Measurements from ENCODE around the gene TMEM92.
"Not testable (repeated sequence)": the region's sequence is repeated elsewhere in the genome, so short reads cannot be mapped to it uniquely, and the experiment has no call there.

TMEM92 gene

DNA sequence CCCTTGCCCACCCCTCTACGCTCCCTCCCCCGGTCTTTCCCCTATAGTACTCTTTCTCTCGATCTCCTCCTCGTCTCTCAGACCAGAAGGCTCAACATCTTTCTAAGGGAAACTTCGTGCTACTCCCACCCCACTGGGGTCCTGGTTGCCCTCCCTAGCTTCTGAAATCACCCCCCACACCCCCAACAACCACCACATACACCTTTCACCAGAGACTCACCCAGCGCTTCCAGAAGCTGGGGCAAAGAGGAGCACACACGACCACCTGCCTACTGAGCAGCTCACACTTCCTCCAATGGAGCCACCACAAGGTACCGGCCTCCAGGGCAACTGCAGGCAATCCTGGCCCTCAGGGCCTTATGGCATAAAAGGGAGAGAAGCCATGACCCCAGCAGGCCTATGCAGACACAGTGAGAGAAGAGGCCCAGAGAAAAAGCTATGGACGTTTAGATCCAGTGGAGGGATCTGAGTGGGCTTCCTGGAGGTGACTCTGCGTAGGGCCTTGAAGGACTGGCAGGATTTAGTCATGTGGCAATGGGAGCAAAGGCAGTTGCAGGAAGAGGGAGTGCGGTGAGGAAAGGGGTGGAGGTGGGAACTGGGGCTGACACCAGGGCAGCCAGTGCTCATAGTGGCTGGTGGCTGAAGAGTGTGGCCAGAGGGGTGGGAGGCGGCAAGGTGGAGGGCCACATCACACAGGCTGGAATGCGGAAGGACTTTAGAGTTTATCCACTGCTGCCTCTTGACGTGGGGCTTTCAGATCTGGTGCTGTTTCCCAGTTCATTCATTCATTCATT, 12.1 kb upstream of the TMEM92 start:
- no peak for DNase-seq

DNA sequence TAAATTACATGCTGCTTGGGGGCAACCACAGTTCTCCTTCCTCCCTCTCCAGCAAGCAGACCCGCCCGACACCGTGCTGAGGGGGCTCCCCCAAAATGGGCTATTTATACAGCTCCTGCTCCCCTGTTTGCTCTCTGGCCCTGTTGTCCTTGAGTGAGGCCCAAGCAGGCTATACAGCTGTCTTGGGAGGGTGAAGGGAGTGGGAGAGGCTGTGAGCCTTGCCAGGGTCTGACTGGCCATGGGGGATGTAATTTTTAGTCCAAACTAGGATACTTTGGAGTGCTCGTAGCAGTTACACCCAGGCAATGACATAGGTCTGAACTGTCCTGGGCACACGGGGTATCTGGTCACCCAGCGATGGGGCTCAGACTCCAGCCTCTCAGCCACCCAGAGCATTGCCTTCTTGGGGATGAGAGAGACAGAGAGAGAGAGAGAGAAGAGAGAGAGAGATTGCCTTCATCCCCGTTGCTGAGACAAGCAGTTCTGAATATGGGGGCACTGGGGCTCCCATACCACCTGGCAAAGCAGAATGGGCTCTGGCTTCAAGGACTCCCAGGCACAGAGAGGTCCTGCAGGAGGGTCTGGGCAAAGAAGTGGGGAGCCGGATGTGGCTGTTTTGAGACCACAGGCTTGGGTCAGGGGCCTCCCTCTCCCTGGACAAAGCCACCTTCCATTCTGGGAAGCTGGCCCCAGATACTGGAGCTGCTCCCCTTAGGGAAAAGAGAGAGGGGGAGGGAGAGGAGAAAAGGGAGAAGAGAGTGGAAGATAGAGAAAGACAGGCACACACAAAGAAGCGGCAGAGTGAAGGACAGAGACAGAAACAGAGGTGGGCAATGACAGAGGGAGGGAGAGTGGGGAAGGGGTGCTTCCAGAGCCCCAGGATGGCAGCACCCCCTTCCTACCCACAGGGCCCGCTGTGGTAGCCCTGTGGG, 10.7 kb upstream of the TMEM92 start:
- no peak for DNase-seq

DNA sequence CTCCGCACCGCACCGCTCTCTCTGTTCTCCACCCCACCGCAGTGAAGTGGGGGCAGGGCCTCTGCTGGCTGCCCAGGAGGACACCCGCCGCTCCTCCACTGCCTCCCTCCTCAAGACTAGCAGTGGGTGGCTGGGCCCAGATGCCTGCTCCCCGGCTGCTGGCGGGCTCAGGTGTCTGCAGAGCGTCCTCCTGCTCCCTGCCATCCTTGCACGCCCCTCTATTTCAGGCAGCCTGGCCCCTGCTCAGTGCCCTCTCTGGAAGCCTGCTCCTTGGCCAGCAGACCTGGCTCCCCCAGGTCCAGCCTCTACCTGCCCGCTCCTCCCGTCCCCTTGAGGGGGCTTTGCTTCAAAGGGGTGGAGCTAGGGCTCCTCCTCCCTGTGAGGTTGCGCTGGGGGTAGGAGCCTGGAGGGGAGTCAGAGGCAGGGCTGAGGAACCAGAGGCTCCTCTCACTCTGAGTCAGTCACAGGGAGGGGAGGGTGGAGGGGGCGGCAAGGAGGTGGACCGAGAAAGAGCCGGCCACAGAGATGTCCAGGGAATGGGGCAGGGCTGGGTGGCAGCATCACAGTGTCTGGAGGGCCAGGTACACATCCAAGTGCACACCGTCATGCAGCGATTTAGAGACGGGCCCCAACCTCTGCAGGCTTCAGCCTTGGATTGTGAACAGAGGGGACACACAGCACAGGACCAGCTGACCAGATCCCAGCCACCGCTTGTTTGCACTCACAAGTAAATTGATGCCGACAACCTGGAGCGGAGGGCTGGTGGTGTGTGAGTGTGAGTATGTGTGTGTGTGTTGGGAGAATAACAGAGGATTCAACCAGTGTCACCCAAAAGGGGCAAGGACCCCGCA, 9.8 kb upstream of the TMEM92 start:
- DNase-seq, result no peak

DNA sequence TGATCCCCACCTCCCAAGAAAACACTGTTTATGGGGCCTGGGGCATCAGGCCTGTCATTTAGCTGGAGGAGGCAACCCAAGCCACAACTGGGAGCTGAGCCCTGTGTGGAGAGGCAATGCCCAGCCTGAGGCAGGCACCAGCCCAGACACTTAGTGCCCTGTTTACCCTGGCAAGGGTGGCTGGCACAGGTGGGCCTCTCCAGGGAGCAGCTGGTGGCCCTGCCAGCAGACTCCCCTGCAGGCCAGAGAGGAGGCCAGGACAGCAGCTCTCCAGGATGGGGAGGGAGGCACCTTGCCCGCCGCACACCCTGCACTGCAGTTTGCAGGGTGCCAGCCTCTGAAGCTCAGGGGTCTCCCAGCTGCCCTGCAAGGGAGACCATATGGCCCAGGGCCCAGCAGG, 9.1 kb upstream of the TMEM92 start:
- no peak for DNase-seq

DNA sequence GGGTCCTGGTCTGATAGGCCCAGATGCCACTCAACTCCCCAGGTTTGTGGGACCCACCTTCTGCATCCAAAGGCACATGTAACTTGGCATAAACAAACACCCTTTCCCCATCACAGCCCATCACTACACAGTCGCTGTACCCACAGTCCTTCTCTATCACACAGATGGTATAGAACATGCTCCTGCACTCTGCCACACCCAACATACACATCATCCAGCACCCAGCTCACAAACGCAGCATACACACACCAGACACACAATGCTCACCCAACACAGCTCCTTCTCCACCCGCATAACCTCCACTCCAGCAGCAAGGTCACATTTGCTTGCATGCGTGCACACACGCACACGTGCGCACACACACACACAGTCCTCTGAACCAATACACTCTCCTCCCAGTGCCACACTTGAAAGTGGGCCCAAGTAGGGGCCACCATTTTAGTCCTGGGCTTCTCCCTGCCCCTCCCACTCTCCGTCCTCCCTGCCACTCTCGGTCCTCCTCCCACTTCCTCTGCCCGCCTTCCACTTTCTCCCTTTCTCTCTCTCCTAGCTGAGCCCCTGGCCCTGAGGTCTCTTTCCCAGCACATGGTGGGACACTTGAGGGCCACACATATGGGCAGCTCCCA, 8.5 kb upstream of the TMEM92 start:
- no peak for DNase-seq

DNA sequence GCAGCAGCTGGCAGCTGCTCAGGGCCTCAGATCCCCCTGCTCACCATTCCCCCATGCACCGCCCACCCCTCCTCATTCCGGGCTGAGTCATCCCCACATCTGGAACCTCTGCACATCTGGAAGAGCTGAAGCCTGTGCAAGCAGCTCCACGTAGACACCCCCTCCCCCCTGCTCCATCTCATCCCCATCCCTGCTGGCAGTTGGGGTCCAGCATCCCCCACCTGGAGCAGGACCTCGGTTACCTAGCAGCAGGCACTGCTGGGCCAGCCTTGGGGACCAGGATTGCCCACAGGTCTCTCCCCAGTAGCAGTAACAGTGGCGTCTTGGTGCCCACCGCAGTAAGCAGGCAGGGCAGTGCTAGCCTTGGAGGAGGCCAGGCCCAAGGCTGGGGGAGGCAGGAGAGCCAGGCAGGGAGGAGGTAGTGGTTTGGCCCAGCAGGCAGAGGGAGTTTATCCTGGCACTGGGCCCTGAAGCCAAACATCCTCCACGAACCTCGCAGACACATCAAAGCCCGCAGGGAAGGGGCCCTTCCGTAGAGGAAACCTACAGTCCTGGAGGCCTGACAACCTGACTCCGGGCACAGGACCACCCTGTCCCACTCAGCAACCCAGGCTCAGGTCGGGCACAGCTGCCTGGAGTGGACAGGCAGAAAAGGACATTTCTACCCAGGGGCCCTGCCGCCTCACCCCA, 7.7 kb upstream of the TMEM92 start:
- DNase-seq, result no peak

DNA sequence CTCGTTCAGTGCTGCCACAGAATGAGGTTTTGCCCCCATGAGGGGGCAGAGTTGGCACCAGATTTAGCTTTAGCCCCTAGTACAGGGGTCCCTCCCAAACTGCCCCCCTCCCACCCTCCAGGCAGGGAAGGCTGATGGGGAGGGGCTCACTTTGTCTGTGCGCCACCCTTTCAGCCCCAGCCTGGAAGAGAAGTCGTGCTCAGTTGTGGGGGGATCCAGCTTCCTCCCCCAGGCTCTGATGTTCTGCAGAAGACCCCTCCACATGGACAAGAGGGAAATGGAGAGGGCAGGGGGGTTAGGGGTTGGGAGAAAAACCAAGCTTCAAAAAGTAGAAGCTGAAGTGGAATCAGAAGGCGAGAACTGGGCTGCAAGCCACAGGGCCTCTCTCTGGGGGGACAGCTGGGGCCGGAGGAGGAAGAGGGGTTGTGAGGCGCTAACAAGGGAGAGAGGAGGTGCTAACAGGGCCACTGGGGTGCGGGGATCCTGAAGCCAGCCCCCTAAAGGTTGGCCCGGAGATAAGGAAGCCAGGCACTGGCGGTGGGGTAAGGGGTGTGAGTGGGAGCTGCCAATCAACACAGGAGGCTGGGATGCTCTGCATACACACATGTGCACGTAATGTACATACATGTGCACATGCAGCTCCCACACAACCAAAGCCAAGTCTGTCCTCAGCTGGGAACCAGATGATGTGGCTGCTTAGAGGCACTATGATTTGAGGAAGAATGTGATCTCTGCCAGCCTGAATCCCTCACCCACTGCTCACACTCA, 7.0 kb upstream of the TMEM92 start:
- no peak for DNase-seq

DNA sequence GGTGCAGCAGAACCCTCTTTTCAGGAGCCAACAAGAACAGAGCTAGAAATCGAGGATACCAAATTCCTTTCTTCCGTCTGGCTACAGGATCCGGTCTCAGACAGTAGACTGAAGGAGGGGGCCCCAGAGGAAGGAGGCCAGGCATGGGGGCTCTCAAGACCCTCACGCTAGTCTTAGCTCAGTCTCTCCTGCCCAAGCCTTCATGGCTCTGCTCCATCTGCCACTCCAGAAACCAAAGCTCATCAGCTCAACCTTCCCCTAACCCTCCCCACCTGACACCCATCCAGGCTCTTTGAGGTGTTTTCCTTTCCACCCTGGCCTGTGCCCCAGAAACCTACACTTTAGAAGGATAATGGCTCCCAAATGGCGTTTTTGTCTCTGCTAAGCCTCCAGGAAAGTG, 6.2 kb upstream of the TMEM92 start:
- DNase-seq, result no peak

DNA sequence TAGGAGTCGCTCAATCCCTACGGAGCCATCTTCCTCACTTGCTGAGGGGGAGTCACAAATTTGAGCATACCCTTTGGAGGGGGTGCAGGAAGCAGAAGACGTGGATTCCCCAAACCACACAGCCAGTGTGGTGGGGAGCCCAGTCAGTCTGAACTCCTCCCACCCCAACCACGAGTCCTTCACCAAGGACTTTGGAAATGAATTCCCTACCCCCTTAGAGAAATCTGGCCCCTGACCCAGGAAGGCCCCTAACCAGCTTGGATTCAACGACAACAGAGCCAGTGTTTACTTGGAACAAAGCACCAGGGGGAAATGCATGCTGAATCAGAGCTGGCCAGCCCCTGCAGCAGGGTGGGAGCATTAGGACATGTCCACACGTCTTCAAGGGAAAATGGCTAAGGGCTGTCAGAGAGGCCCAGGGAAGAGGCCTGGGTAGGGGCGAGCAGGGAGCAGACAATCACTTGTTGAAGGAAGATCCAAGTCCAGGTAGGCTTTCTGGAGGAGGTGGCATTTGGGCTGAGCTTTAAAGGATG, 5.5 kb upstream of the TMEM92 start:
- DNase-seq, result no peak

DNA sequence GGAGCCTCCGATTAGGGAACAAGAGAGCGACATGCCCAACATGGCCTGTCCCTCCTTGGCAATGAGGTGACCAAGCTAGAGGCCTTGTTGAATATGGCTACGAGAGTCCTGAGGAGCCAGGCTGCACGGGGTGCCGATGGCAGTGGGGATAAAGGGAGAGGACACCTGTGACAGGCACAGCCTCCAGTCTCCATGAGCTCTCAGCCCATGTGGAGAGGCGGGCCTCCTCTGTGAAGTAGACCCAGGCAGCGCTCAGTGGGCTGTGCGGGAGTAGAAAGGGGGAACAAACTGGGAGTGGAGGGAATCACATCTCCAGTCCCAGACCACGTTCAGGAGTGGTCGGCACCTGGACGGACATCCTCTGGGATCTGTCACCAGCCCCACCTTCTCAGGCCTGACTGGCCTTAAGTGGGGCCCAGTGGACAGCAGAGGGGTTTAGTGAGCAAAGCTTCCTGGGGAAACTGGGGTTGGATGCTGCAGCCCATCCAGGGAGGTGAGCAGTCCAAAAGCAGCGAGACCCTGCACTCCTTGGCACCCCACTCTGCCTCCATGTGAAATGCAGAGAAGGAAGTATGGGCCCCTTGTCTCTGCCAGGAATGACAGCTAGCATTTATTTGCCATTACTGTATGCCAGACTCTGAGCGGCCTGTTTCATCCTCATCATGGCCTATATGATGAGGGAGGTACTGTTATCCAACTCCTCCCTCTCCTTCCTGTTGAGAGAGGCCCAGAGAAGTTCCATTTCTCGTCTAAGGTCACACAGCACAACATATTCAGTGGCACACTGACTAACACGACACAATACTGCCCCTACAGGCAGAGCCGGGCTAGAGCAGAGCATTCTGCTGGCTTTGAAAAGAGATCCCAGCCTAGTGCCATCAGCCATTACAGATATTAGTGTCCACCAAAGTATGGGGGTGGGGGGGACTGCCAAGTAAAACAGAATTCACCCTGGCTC, 4.5 kb upstream of the TMEM92 start:
- no peak for DNase-seq

DNA sequence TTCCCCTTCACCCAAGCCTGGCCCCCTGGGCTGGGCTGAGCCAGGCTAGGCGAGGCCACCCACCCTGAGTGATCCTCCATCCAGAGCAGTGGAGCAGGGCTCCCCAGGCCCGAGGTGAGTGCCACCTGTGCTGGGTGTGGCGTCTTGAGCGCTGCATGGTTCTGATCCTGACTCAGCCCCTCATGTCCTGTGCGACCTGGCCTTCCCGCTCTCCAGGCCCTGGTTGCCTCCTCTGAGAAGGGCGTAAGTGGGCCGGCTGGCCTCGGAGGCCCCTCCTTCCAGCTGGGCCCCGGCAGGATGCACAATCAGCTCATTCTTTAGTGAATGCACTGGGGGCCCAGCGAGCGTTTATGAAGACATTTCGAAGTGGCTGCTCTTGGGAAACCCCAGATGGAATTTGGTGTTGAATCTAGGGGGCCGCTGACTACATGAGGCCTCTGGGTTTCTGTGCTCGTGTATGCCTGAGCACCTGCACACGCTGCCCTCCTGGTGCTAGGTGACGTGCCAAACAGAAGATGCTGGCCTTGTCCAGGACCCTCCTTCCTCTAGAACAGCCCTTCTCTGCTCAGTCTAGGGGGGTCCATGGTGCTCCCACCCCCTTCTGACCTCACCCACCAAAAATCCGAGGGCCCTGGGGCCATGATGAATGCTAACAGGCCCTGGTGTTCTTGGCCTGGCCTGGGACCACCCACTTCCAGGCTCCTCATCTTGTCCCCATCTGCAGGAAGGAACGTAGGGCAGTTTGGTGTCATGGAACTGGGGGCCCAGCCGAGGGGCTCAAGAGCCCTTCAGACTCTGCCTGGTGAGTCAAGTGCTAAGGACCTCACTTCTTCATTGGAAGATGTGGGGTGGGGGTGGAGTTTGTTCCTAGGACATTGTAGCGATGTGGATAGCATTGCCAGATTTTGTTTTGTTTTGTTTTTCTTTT, 3.6 kb upstream of the TMEM92 start:
- no peak for DNase-seq

DNA sequence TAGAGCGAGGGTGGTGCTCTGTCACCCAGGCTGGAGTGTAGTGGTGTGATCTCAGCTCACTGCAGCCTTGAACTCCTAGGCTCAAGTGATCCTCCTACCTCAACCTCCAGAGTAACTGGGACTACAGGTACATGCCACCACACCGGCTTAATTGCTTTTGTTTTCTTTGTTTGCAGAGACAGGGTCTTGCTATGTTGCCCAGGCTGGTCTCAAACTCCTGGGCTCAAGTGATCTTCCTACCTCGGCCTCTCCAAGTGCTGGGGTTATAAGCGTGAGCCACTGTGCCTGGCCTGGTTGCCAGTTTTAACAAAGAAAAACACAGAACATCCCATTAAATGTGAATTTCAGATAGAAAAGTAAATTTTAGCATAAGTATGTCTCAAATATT, 2.9 kb upstream of the TMEM92 start:
- DNase-seq, result not testable (repeated sequence)

DNA sequence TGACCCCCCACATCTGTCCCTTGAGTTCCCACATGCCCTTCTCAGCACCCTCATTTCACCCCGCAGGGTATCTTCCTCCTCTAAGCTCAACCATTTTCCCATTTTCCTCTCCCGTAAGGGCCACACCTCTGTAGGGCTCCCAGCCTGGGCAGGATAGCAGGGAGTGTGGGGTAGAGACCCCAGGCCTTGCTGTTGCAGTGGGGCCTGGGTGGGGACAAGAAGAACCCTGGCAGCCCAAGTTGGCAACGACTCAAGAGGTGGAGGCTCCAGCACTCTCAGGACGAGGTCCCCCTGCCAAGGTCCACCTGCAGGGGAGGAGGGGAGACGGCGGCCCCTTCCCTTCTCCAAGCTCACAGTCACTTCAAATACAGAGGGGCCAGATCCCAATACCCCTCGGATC, 2.0 kb upstream of the TMEM92 start:
- DNase-seq, result no peak

DNA sequence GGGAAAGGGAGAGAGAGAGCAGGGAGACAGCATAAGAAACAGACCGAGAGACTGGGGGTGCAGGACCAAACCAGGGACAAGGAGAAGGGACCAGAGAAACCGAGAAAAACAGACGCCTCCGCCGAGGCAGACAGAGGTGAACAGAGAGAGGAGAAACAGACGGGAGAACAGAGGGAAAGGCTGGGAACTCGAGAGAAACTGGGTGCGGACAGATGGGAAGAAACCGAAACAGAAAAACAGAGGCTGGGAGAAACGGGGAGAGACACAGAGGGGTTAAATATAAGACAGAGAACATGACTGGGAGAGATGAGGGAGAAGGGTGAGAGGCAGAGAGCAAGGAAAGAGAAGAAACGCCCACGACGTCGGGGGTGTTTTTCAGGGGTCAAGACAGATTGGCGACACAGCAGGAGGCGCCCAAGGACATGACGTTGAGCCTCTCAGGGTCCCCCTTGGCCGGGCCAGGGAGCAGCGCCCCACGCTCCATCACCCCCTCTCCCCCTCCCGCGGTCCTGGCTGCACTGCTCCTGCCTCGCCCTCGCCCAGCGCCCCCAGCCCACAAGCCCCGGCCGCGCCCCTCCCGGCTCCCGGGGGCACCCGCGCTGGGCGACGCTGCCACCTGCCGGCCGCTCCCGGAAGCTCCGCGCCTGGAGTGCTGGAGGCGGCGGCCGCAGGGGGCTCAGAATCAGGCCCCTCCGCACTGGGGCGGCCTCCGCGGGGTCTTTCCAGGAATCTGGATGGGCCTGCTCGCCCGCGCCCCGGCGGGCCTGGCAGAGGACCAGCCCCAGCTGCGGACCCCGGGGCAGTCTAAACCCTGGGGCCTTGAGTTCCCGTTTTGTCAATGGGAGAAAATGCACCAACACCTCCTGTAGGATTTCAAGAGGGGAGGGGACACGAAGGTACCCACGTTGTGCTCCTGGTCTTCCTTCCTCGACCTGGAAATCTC, 1.3 kb upstream of the TMEM92 start:
- no peak for DNase-seq

DNA sequence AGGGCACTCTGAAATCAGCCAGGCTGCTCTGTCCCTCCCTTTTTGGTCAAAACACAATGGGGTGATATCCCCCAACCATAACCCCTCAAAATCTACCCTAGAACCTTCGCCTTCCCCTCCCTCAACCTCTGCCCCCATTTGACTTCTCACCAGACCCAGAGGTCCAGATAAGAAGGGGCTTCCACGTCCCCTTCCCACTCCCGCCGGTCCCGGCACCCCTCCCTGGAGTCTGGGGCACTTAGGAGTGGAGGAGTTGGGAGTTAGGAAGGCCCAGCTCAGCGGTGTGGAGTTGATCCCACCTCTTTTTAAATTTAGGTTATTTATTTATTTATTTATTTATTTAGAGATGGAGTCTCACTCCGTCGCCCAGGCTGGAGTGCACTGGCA, 619 bp upstream of the TMEM92 start:
- no peak for DNase-seq

DNA sequence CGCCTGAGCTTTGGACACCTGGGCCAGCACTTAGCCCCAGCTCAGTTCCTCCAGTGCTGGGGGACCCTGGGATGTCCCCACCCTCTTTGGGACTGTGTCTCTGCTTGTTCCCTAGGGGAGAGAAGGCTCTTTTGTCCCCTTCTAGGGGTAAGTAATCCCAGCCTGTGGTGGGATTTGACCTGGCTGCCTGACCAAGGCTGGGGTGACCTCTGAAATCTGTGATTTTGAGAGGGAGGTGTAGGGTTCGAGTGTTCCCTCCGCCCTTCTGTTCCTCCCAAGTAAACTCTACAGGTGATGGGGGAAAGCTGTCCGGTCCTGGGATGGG, 593 bp downstream of the TMEM92 start:
- no peak for DNase-seq

DNA sequence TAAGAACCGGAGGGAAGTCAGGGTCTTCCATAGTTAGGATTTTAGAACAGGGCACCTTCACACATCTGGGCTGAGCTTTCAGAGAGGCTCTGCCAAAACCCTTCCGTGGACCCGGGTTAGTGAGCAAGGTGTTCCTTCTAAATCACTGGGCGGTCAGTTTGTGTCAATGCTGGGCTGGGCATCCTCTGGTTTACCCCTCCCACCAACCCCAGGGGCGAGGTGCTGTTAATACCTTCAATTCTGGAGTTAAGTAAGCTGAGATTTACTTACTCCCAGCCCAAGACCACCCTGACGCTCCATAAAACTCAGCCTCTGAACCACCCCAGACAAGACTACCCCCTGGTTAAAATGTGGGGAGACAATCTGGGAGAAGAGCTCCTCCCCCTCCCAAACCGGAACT, 1.0 kb downstream of the TMEM92 start:
- DNase-seq, result no peak

Data from NCI-H2107 (cell line).